NCI-H1694 treated with DMSO at 0.1 percent for 48 hours (cell line): ENCODE data around the gene IGSF22.

Source experiments
- DNase-seq: peaks from one replicate; lab custom pipeline; 2025; lab: John Stamatoyannopoulos, UW

IGSF22 gene

DNA sequence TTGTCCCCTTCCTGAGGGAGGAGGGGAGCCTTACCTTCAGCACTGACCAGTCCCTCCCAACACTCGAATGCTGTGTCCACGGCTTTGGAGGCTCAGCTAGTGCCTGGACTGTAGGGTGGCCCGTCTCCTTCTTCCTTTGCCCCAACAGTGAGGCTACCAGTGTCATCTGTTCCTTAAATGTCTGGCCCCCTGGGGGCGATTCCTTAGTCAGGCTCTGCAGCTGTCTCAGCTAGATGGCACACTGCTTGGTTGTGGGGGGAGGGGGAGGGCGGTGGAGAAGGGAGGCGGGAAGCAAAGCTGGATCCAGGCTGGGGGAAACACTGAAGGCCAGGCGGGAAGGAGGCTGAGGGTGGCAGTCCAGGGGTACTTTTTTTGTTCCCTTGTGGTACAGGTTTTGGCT, at the start of gene IGSF22:
Gene IGSF22 (minus strand): TSS at position 149 of the 400 bp plus-strand sequence. CDS start 1,952 bp downstream, outside the sequence.
- no peak for DNase-seq

DNA sequence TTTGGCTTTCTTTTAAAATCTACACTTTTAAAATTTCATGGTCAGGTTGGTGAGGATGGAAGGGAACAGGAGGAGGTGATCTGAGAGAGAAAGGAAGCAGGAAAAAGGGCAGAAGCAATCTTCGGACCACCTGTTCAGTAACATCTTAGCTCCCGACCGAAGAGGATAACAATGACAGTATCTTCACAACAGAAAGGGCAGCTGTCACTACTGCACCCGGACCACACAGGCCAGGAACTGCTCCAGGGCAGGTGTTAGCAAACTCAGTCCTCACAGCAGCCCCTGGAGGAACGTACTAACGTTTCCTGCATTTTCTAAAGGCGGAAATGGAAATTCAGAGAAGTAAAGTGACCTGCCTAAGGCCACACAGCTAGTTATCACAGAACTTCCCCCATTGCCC, 48.8 kb upstream of the IGSF22 start:
- no peak for DNase-seq

DNA sequence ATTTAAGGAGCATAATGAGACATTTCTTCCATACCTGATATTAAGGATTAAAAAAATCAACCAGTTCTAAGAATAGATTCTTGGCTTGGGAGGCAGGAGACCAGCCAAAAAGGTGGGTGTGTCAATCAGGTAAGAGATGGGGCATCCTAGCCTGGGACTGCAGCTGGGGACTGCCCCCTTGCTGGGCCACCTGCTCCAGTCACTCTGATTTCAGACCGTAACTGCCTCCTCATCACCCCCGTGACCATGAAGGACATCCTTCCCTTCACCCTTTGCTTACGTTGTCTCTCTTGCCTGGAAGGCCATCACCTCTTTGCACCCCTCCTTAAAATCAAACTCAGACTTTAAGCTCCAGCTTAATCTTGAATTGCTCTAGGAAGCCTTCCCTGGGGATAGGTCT, 47.7 kb upstream of the IGSF22 start:
- no peak for DNase-seq

DNA sequence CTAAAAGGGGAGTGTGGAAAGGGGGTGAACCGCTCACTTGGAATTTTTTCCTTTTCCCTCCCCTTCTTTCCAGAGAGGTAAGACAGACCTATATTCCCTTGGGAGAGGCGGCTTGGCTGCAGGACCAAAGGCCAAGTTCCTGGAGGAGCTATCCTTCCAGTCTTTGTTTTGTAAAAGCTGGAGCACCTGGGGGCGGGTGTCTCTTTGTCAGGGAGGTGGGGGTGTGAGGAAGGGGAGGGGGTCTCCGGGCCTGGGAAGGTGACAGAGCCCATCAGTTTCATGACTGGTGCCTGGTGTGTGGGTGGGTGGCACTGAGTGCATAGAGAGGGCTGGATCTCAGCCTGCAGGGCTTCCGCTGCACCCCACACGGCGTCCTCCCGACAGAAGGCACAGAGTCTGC, 47.1 kb upstream of the IGSF22 start:
- DNase-seq = no peak

DNA sequence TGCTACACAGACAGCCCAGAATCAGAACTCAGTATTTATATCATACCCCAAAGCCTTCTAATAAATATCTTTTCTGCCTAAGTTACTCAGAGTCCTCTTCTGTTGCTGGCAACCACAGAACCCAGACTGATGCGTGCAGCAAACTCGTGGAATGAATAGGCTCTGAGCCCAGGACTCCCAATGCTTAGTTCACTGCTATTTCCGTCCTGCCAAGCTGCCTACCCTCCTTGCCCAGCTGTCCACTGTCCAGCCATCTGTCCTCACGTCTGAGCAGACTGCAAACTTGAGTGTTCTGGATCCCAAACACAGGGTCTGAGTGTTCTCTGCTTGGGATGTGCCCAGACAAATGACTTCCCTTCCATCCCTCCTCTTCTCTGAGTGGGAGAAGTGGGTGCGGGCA, 46.2 kb upstream of the IGSF22 start:
- no peak for DNase-seq

DNA sequence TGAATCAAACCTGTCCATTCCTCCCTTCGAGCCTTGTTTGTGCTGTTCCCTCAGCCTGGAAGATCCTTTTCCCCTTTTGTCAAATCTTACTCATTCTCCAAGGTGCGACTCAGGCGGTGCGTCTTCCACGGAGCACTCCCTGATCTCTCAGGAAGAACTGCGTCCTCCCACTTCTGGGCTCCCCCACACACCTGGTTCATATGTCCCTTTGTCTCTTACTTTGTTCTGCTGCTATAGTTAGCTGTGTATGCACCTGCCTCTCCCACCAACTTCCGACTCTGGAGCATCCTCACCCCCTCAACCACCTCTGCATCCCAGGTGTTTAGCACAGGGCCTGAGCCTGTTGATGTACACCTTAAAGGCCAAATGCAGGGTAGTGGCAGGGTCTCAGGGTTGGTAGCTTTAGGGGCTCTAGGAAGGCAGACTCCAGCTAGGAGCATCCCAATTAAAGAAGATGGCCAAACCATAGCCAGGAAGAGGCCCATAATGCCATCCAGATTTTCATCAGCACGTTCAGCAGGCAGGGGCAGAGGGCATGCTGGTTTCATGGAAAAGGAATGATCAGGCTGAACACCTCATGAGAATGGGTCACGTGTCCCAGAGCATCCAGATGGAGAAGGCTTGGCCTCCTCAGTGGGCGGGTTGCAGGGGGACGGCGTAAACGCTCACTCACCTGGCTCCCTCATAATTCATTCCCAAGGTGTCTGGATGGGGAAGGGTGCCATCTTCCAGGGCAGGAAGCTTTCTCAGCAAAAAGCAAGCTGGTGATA, 45.5 kb upstream of the IGSF22 start:
- no peak for DNase-seq

DNA sequence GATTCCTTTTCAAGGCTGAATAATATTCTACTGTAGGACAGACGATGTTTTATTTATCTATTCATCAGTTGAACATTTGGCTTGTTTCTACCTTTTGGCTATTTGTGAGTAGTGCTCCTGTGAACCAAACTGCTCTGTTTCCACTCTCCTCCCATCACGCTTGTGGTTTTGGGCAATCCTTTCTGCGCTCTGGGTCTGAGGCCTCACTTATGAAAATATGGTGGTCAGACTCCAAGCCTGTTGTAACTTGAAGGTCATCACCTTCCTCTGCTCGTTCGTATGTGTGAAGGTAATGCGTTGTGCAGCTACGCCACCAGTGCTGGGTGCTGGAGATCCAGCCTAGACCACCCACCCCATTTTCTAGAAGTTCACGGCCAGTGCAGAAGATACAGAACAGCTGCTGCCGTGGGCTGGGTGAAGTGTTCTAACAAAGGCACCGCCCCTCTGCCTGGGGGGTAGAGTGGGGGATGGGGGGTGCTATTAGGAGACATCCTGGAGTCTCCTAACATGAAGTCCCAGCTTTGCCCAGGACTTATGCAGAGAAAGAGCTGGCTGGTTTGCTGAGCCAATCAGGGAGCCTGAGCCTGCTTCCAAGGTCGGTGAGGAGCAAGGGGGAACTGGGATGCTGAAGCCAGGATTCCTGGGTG, 44.6 kb upstream of the IGSF22 start:
- no peak for DNase-seq

DNA sequence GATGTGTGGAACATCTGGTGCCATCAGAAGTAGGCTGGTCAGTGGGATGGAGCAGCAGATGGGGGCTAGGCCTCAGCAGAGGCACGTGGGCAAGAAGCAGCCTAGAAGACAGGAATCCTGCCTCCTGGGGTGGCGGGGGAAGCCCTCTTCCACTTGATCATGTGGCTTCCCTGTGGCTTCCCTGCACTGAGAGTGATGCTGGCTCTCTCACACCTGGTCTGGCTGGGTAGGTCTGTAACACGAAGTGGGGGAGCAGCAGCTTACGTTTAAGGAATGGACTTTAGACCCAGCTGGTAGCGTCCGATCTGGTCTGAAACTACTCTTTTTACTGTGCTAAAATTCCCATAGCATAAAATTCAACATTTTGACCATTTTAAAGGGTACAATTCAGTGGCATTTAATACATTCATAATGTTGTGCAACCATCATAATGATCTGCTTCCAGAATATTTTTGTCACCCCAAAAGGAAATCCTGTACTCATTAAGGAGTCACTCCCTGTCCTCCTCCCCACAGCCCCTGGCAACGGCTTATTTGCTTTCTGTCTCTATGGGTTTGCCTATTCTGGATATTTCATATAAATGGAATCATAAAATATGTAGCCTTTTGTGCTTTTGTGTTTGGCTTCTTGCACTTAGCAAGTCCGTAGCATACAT, 43.9 kb upstream of the IGSF22 start:
- no peak for DNase-seq

DNA sequence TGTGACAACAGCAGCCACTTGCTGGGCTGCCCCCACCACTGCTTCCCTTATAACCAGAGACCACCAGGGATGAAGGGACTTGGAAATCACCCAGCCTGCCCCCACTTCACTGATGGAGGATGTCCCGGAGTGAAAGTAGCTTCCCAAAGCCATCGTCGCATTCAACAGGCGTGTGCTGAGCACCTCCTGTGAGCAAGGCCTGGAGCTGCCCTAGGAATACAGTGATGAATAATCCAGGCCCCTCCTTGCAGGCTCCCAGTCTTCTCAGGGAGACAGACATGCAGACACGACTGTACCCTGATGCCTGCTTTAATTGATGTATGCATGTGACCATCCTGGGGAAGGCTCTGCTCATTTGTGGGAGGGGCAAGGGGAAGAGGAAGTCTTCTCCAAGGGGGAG, 43.0 kb upstream of the IGSF22 start:
- no peak for DNase-seq

DNA sequence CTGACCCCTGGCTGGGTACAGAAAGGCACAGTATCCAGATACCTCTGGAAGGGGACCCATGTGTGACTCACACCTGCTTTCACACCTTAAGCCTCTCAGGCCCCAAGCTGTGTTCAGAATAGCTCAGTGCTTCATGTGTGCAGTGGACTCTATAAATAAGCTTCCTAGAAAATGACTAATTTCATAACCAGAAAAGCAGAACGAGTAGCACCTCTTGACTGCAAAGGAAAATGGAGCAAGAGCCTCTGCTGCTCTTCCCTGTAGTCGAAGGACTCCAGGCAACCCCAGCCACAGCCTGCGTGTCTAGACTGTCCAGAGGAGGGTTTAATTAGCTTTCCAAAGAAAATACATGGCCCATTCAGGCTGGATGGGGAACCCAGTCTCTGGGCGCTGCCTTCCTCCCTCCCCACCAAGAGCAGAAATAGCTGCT, 42.5 kb upstream of the IGSF22 start:
- no peak for DNase-seq

DNA sequence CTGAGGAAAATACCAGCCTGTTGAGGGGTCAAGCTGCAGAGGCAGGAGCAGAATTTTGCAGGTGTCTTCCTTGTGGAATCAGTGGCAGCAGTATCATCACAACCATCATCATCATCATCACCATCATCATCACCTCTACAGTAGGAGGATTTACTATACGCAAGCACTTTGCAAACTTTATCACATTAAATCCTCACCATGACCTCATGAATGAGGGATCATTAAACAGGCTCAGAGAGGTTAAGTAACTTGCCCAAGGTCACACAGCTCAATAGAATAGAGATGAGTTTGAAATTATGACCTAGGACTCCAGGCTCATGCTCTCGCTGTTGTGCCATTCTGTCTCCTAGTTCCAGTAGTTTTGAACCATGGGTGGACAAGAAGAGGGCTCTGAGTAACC, 40.0 kb upstream of the IGSF22 start:
- no peak for DNase-seq

DNA sequence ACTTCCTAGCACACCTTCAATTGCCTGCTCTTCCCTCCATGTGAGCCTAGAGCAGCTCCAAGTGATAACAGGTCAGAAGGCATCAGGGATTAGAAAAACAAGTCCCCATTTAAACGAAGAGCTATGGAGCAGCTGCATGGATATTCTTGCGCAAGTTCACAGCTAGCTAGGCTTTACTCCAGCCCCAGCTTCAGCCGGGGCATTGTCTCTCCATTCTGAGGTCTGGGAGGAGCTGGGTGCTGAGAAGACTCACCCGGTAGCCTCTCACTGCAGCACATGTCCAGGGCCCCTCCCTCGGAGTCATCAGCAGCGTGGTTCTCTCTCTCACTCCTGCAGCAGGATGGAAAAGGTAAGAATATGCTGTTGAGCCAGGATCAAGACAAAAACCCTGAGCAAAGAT, 39.6 kb upstream of the IGSF22 start:
- DNase-seq = no peak

DNA sequence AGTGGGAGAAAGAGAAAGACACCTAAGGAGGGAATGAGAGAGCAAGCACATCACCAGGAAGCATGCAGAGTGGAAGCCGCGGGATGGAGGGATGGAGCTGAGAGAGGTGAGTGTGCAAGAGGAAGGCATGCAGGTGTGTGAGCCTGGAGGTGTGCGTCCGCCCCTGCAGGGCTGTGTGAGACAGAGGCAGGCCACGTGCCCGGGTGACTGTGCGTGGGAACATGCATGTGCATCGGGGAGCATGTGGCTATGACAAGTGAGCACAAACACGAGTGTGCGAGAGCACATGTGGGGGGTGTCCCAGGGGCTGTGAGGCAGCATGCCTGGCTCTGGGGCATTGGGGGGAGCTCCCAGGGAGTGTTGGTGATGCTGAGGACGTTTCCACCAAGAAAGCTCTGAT, 35.8 kb upstream of the IGSF22 start:
- DNase-seq = no peak

DNA sequence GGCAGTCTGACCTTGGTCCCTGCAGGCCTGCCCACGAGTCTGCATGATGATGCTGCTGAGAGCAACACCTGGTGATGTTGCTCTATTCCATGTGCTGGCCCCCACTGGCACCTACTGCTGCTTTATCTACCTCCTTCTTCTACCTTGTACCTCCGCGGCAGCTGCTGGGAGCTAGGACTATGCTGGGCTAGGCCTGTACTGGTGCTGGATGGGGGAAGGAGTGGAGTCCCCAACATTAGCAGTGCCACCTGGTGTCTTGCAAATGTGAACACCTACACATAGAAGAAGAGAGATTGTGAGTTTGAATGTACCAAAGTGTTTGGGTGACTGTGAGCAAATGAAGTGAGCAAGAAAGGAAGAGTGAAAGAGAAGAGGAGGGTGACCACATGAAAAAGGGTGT, 35.2 kb upstream of the IGSF22 start:
- no peak for DNase-seq

DNA sequence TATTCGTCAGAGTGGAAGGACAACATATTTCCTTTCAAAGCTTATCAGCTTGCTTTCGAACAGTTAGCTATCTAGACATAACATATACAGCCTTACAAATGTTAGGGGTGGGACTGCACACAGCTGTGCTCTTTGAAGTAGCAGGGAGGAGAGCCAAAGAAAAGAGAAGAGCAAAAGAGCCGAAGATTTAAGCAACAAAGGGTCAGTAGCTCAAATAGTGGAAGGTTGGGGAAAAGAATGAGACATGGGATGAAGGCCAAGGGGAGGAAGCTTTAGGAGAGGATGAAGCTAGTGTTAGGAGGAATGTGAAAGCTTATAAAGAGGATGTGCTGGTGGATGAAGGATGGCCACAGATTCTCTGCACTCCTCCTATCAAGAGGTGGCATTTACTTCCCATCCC, 31.8 kb upstream of the IGSF22 start:
- DNase-seq = no peak

DNA sequence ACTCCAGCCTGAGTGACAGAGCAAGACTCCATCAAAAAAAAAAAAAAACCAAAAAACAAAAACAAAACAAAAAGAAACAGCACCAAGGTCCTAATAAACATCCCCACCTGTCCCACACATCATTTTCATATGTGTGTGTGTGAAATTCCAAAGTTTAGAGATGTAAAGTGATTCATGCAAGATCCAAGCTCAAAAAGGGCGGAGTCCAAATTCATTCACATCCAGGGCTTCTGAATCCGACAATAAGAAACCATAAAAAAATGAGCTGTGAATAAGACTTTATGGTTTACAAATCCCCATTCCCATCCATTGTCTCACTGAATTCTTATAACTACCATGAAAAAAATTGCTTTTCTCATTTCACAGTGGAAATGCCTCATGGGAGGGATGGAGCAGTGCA, 30.9 kb upstream of the IGSF22 start:
- DNase-seq = no peak

DNA sequence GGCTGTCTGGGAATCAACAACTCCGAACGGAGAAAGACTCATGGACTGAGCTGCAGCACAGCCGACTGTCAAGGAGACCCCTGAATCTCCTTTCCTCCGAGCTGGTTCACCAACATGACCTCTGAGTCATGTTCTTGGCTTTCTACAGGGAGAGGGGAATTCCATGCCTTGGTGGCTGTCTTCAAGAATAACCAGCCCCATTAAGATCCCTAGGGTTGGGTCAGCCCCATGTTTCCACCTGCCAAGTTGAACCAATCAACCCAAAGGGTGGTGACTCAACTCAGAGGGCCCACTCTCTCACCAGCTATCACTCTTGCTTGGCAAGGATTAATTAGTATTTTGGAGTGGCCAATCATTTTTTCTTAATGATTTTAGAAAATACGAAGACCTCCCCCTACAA, 28.3 kb upstream of the IGSF22 start:
- DNase-seq = no peak

DNA sequence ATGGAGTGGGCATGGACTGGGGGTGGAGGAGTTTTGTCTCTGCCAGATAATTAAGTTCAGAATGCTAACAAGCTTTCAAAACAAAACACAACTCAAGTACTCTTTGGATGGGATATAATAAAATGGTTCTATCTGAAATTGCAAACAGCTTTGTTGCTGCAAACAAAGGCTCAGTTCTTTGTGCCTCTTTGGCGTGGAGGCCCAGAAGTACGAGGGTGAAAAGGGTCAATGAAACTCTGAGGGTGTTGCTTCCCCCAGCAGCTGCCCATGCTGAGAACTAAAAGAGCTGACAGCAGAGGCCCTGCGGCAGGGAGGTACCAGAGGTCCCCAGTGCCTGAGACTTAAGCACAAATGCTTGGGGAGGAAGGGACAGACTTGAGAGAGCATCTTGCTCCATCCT, 26.5 kb upstream of the IGSF22 start:
- DNase-seq = no peak

DNA sequence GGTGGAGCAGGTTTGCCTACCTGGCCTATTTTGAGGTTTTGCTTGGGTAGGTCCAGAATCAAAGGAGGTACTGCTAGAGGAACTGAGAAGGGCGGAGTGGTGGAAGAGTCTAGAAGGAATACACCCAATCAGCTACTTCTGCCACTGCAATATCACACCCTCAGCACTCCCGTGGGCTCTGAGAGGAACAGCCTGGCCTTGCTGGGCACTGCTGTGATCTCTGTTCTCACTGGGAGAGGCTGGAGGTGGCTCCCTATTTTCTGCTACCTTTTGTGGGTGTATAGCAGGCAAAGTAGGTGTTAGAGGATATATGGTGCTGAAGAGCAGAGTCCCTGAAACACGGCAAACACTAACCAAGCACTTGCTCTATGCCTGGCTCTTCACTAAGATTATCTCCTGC, 25.0 kb upstream of the IGSF22 start:
- DNase-seq = no peak

DNA sequence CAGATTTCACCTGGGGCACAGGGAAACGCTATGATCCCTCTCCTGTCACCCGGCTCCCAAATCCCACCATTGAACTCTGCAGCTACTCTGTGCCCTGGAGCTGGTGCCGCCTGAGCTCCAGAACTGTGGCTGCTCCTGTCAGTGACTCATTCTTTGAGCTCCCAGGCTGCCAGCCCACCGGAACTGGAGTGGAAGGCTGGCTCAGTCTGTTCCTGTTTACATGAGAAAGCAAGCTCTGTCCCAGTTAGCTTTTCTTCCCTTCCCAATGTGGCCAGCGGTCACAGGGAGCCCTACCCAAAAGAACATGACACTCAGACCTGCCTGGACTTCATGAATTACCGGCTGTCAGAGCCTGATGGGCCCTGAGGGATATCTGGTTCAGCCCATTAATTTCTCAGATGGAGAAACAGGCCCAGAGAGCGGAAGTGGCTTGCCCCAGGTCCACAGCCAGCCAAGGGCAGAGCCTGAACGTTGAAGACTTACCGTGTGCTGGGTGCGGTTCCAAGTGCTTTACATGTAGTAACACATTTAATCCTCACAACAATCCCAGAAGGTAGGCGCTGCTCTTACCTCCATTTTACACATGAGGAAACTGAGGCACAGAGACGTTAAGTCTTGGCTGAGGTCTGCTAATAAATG, 23.8 kb upstream of the IGSF22 start:
- DNase-seq = no peak

DNA sequence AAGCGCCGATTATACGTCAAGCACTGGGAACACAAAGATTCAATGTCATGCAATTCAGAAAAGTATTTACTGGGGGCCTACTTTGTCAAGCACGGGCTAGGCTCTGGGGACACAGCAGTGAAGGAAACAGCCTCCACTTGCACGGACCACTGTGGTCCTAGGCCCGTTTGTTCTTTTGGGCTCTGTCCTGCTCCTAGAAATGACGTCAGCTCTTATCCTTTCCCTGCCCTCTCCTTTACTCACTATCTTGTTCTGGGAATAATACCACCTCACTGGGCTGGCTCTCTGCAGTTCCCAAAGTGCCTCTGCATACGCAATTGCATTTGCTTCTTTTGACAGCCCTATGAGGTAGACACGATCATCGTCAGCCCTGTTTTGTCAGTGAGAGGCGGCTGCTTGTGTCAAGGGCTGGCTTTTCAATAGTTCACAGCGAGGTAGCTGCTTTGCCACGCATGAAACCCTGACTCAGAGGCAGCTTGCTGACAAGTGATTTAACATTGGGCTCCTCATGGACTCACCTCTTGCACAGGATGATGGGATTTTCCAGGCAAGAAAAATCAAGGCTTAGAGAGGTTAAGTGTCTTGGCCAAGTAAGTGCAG, 22.9 kb upstream of the IGSF22 start:
- DNase-seq = no peak

DNA sequence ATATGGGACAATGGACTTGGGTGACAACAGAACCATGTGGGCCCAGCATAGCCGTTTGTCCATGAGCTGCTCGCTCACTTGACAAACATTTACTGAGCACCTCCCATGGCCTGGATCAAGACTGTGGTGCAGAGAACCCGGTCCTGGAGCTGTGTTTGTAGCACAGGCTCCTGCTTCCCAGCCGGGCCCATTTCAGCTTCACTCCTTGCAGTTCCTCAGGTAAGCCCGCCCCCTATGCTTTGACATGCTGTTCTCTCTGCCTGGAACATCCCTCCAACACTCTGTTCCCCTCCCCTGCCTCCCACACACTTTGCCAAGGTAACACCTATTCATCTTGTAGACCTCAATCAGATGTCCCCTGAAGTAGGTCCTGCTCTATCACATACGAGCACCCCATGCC, 19.3 kb upstream of the IGSF22 start:
- DNase-seq = no peak
